Karpas-422 (cell line): ENCODE data around the gene NBDY. TPM values are rescaled to one million over a fixed set of nuclear protein-coding genes. Genes with fewer than 3 reads are reported as not detected.
"Not testable (repeated sequence)": the region's sequence is repeated elsewhere in the genome, so short reads cannot be mapped to it uniquely, and the experiment has no call there.

Experiments
- DNase-seq: peaks from one replicate; pipeline ENCODE4 v3.0.0-alpha.2; 2015
- H2AFZ ChIP-seq: fragments of 200-600 bp; sonication (generic); 2 replicates; pipeline ENCODE4 v1.6.1; 2014; ENCODE audit warnings: antibody characterized with exemption, low read length, mixed read lengths
- H3K27ac ChIP-seq: fragments of 200-600 bp; sonication (generic); 2 replicates; pipeline ENCODE4 v1.5.1; 2014; ENCODE audit warnings: mild to moderate bottlenecking, low read length, moderate library complexity
- H3K27me3 ChIP-seq: fragments of 200-600 bp; sonication (generic); 2 replicates; pipeline ENCODE4 v1.6.1; 2014; ENCODE audit warnings: low read length, mixed read lengths
- H3K36me3 ChIP-seq: fragments of 200-600 bp; sonication (generic); 2 replicates; pipeline ENCODE4 v1.6.1; 2014; ENCODE audit warnings: low read length, mixed read lengths; ENCODE audit not compliant: insufficient read depth
- H3K4me1 ChIP-seq: fragments of 200-600 bp; sonication (generic); 2 replicates; pipeline ENCODE4 v1.6.1; 2014; ENCODE audit warnings: mild to moderate bottlenecking, low read length, mixed read lengths
- H3K4me2 ChIP-seq: fragments of 200-600 bp; sonication (generic); 2 replicates; pipeline ENCODE4 v1.6.1; 2014; ENCODE audit warnings: low read length, low read depth, mild to moderate bottlenecking; ENCODE audit not compliant: poor library complexity, severe bottlenecking
- H3K4me3 ChIP-seq: fragments of 200-600 bp; sonication (generic); 2 replicates; pipeline ENCODE4 v1.5.1; 2014; ENCODE audit warnings: mild to moderate bottlenecking, antibody characterized with exemption, low read length, mixed read lengths
- H3K79me2 ChIP-seq: fragments of 200-600 bp; sonication (generic); 2 replicates; pipeline ENCODE4 v1.6.1; 2014; ENCODE audit warnings: mild to moderate bottlenecking, low read length, mixed read lengths
- H3K9ac ChIP-seq: fragments of 200-600 bp; sonication (generic); 2 replicates; pipeline ENCODE4 v1.6.0; 2014; ENCODE audit warnings: low read length
- H3K9me2 ChIP-seq: fragments of 200-600 bp; sonication (generic), shearing (Covaris generic); replicated peaks from 2 replicates; pipeline ENCODE4 v1.6.0; 2014; ENCODE audit warnings: mild to moderate bottlenecking, low read length, moderate library complexity; ENCODE audit not compliant: insufficient read depth
- H3K9me3 ChIP-seq: fragments of 300-700, 200-600 bp; sonication (generic); 2 replicates; pipeline ENCODE4 v1.6.1; 2014; ENCODE audit warnings: low read length, mixed read lengths
- H4K20me1 ChIP-seq: fragments of 200-600 bp; sonication (generic); 2 replicates; pipeline ENCODE4 v1.6.1; 2014; ENCODE audit warnings: mild to moderate bottlenecking, antibody characterized with exemption, low read length, low read depth; ENCODE audit not compliant: insufficient read depth
- total RNA-seq: library from RNA; depleted of rRNA; stranded (reverse); fragments of >200 nt; shearing (Covaris generic); gene quantifications from 2 replicates; pipeline ENCODE4 v1.2.3, GENCODE V29; 2014; ENCODE audit warnings: low replicate concordance

NBDY gene
- total RNA-seq, 1 experiment from 2014 or later: 20.5 TPM

- no peaks in the 10 kb centered on the region for H3K27me3 ChIP-seq
- H3K4me2 ChIP-seq: no peak overlapping the region
- no peaks in the 10 kb centered on the region for H3K36me3 ChIP-seq
- DNase-seq: no peak
- no peak overlapping the region for H2AFZ ChIP-seq
- no peaks in the 10 kb centered on the region for H3K9me2 ChIP-seq
- peaks cover 19% of the 10 kb centered on the region for H3K4me1 ChIP-seq
- no peak overlapping the region for H3K4me3 ChIP-seq
- H3K27ac ChIP-seq: no peak overlapping the region
- H3K9ac ChIP-seq: no peak overlapping the region
- no peaks in the 10 kb centered on the region for H3K9me3 ChIP-seq
- H3K79me2 ChIP-seq: peaks cover 4% of the 10 kb centered on the region; the same call in 1 of the 2 replicates
- H4K20me1 ChIP-seq: no peaks in the 10 kb centered on the region
These were observed 76.4 kb downstream of the NBDY start for GRCh38 chrX:56805399-56805798.

- H3K9me3 ChIP-seq, H3K27me3 ChIP-seq, H3K4me3 ChIP-seq, H3K27ac ChIP-seq, H3K9ac ChIP-seq, H2AFZ ChIP-seq, H3K36me3 ChIP-seq, DNase-seq, H3K4me2 ChIP-seq, H3K9me2 ChIP-seq, H3K79me2 ChIP-seq, H4K20me1 ChIP-seq: not testable (repeated sequence)
- H3K4me1 ChIP-seq: peaks cover 12% of the 10 kb centered on the region
These were observed 77.1 kb downstream of the NBDY start for GRCh38 chrX:56806176-56806575.

- Histone ChIP-seq H3K9ac (no peak overlapping the region), H3K36me3 (no peaks in the 10 kb centered on the region), H3K9me2 (no peaks in the 10 kb centered on the region), H3K4me3 (no peak overlapping the region), H4K20me1 (no peaks in the 10 kb centered on the region), H3K79me2 (peaks cover 14% of the 10 kb centered on the region; the same call in 1 of the 2 replicates), H2AFZ (no peak overlapping the region), H3K27me3 (no peaks in the 10 kb centered on the region), H3K4me2 (no peak overlapping the region), H3K9me3 (no peaks in the 10 kb centered on the region), H3K4me1 (peaks cover 9% of the 10 kb centered on the region), H3K27ac (no peak overlapping the region)
- no peak for DNase-seq
These were observed 82.6 kb downstream of the NBDY start for GRCh38 chrX:56811599-56811998.

GRCh38 chrX:56812515-56813105 is 83.6 kb downstream of the NBDY start:
- H3K27me3 ChIP-seq: no peaks in the 10 kb centered on the region
- 0 out of 2 replicates have a peak overlapping the region, but pooled peaks have one; percentile 13 for H3K9ac ChIP-seq
- H4K20me1 ChIP-seq: no peaks in the 10 kb centered on the region
- peak overlapping the region; percentile 37 for H3K4me2 ChIP-seq
- H3K4me1 ChIP-seq: peaks cover 5% of the 10 kb centered on the region
- no peak for DNase-seq
- H3K36me3 ChIP-seq: no peaks in the 10 kb centered on the region
- H2AFZ ChIP-seq: no peak overlapping the region
- H3K9me2 ChIP-seq: no peaks in the 10 kb centered on the region
- no peaks in the 10 kb centered on the region for H3K9me3 ChIP-seq
- no peak overlapping the region for H3K27ac ChIP-seq
- H3K79me2 ChIP-seq: peaks cover 14% of the 10 kb centered on the region; the same call in 1 of the 2 replicates
- H3K4me3 ChIP-seq: no peak overlapping the region

- no peak overlapping the region for H2AFZ ChIP-seq
These were observed 84.3 kb downstream of the NBDY start for GRCh38 chrX:56813318-56813837.

GRCh38 chrX:56817179-56817578 is 88.1 kb downstream of the NBDY start:
- H2AFZ ChIP-seq: no peak overlapping the region
- peaks cover 5% of the 10 kb centered on the region; the same call in 1 of the 2 replicates for H3K79me2 ChIP-seq
- H3K4me2 ChIP-seq: no peak overlapping the region
- no peaks in the 10 kb centered on the region for H3K36me3 ChIP-seq
- H3K9ac ChIP-seq: no peak overlapping the region
- H3K4me1 ChIP-seq: peaks cover 5% of the 10 kb centered on the region
- H3K9me2 ChIP-seq: no peaks in the 10 kb centered on the region
- no peak overlapping the region for H3K4me3 ChIP-seq
- no peaks in the 10 kb centered on the region for H4K20me1 ChIP-seq
- H3K27me3 ChIP-seq: no peaks in the 10 kb centered on the region
- no peak for DNase-seq
- no peaks in the 10 kb centered on the region for H3K9me3 ChIP-seq
- H3K27ac ChIP-seq: no peak overlapping the region

More at GRCh38 chrX:56813318-56813837, 84.3 kb downstream of the NBDY start:
- Histone ChIP-seq H3K4me2 (no peak overlapping the region), H3K9me2 (no peaks in the 10 kb centered on the region), H3K36me3 (no peaks in the 10 kb centered on the region), H3K9ac (no peak overlapping the region), H3K79me2 (peaks cover 14% of the 10 kb centered on the region; the same call in 1 of the 2 replicates), H3K9me3 (no peaks in the 10 kb centered on the region), H3K4me3 (no peak overlapping the region), H3K27ac (no peak overlapping the region), H3K4me1 (peaks cover 5% of the 10 kb centered on the region), H4K20me1 (no peaks in the 10 kb centered on the region), H3K27me3 (no peaks in the 10 kb centered on the region)
- no peak for DNase-seq

- DNase-seq: no peak
- Histone ChIP-seq H3K9ac (no peak overlapping the region), H3K36me3 (no peaks in the 10 kb centered on the region), H3K27ac (no peak overlapping the region), H3K9me2 (no peaks in the 10 kb centered on the region), H3K79me2 (no peaks in the 10 kb centered on the region), H2AFZ (no peak overlapping the region), H3K9me3 (no peaks in the 10 kb centered on the region), H3K4me3 (no peak overlapping the region), H4K20me1 (no peaks in the 10 kb centered on the region), H3K4me2 (no peak overlapping the region), H3K4me1 (no peaks in the 10 kb centered on the region), H3K27me3 (no peaks in the 10 kb centered on the region)
These were observed 97.0 kb downstream of the NBDY start for GRCh38 chrX:56826020-56826419.

GRCh38 chrX:56833626-56834025 is 104.6 kb downstream of the NBDY start:
- H2AFZ ChIP-seq: no peak overlapping the region
- no peaks in the 10 kb centered on the region for H3K27me3 ChIP-seq
- H3K4me3 ChIP-seq: no peak overlapping the region
- H3K27ac ChIP-seq: no peak overlapping the region
- no peaks in the 10 kb centered on the region for H4K20me1 ChIP-seq
- no peaks in the 10 kb centered on the region for H3K79me2 ChIP-seq
- no peaks in the 10 kb centered on the region for H3K9me3 ChIP-seq
- no peaks in the 10 kb centered on the region for H3K9me2 ChIP-seq
- H3K4me2 ChIP-seq: no peak overlapping the region
- no peak for DNase-seq
- H3K9ac ChIP-seq: no peak overlapping the region
- H3K36me3 ChIP-seq: no peaks in the 10 kb centered on the region
- H3K4me1 ChIP-seq: no peaks in the 10 kb centered on the region
